HG03045 (cell line): Measurements from ENCODE around the gene HOXC5.

ENCODE experiments used
- ATAC-seq: cut with Tn5 transposase; IDR thresholded peaks from one replicate; pipeline ENCODE4 v1.9.1; 2021; ENCODE audit warnings: mild to moderate bottlenecking, moderate library complexity; ENCODE audit not compliant: unreplicated experiment

Gene HOXC5

DNA sequence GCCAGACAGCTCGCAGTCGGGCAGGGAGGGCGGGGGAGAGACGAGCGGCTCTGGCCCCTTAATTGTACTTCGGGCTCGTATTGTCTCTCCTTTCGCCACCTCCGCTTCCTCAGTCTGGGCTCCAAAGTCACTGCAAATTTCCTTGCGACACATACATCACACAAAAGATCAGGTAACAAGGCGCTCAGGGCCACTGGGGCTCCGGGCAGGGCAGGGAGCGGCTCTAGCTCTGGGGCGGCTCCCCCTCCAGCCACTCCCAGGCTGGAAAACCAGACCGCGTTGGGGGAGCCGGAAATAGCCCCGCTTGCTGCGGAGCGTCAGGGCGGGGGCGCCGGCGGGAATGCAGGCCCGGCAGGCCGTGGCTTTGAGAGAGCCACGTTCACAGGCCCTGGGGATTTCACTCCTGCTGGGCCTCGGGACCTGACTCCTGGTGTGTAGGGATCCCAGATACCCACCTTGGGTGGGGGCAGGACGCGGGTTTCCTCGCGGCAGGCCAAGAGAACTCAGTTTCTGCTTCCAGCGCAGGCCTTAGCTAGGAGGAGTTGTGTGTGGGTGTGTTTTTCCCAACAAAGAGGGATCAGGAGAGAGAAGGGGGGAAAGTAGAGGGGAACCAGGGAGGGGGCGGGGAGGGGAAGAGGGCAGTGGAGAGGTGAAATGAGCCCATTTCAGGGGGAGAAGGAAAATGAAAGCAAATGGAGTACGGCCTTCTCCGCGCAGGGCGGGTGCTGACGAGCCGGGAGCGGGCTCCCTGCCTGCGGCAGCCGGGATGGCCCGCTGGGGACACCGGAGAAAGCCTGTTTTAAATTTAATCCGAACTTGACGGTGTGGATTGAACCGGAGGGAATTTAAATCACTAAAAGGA lies 37.2 kb upstream of the HOXC5 start:
- ATAC-seq, result no peak

DNA sequence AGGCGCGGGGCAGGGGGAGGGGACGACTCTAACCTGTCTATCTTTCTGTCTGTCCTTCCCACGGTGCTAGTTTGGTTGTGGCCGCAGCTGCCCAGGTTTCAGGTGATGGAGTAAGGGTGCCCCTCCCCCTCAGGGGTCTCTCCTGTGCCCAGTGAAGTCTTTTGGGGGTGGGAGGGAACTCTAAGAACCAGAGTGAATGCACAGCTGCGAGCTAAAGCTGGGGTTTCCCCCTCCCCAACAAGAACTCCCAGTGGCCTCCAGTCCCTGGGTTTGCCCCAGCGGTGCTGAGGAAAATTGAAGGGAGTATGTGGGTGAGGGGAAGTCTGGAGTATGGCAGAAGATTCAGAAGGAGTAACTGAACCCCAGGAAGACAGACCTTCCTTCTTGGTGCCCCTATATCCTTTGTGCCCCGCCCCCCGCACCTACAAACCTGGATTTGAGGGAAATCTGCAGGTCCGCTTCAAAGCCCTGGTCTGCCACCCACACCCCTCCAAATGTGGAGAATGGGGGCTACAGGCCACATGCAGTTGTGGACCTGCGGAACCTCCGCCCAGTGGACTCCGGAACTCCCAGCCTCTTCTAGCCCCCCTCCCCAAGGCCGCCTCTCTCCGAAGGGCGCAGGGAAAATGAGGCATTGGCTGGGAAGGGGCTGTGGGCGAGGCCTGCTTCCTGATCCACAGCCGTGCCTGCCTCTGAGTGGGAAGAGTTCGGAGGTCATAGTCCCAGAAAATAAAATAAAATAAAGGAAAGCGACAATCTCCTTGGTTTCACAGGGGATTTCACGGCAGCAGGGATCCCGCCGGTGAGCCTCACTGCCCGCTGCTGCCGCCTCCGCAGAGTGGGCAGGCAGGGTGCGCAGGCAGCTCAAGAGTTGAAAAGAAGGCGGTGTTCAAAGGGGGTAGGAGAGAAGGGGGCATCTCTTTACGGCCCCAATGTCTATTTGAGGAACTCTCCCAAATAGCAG lies 36.3 kb upstream of the HOXC5 start:
- no peak for ATAC-seq

DNA sequence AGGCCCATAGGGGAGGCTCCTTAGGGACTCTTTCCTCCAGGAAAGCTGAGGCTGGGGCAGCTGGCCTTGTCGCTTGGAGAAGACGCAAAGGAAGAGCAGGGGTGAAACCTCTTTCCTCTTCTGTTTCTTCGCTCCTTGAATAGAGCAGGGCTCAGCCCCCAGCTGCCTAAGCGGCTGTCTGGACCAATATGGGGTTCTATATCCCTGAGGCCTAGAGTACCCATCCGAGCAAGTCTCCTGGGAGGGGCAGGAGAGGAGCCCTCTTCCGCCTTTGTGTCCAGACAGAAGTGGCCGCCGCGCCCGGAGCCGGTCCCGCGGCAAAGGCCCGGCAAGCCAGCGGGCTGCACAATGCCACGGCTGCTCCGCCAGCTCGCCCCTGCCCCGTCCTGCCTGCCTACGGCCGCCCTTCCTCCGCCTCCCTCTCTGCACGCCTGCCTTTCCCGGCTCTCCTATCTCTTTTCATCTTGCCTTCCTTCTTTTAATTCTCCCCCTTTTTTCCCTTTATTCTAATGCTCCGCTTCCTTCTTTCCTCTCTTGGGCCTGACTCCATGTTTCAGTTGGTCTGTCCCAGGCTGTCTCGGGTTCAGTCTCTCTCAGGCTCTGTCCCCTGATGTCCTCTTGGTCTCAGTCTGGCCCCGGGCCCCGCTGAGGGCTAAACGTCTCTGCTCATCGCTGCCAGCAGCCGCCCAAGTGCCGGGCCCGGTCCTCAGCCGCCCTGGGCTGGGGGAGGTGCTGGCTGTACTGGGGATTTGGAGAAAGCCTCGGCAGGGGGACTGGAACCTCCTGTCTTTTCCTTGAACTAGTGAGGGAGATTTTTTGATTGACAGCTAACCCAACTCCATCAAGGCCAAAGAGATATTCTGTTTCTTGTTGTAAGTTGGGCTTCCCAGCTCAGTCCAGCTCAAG lies 35.4 kb upstream of the HOXC5 start:
- no peak for ATAC-seq

DNA sequence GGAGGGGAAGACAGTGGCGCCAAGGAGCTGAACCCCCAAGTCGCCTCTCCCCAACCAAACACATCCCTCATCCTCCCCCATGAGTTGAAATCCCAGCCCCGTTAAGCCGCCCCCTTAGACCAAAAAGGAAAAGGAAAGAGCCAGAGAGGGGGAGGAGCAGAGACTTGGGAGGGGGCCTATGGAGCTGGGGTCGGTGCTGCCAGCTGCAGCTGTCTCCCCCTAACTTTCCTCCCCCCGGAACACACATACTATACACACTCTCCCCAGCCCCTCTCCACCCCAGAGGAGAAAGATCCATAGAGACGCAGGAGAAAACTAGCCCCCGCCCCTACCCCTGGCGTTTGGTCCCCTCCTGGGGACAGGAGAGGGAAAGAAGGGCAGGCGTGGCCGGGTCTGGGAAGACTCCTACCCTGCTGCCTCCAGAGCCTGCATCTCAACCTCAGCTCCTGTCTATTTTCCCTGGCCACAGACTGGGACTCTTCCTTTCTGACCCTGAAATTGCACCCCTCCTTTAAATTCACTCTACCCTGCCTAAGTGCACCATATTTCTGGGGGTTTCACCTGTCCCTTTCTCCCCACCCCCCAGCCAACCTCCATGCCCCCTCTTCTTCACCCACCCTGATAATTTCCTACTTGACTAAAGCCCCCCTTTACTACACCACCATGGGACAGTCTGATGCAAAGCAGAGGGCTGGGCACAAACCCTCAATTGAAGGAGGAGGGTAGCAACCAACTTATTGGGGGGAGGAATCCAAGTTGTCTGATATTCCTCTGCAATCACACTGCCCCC lies 34.5 kb upstream of the HOXC5 start:
- ATAC-seq, result no peak

DNA sequence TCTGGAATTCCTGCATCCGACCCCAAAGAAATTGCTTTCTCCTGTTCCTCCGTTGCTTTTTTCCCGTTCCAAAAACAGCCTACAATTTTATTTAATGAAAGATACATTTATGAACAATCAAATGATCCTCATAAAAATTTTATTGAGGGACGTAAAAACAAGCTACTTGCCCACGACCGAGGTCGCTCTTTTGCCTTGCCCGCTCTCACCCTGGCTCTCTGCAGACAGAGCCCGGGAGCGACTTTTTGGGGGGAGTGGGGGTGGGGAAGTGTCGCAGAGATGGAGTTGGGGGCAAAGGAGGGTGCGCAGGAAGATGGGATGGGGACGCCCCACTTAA lies 34.0 kb upstream of the HOXC5 start:
- no peak for ATAC-seq

DNA sequence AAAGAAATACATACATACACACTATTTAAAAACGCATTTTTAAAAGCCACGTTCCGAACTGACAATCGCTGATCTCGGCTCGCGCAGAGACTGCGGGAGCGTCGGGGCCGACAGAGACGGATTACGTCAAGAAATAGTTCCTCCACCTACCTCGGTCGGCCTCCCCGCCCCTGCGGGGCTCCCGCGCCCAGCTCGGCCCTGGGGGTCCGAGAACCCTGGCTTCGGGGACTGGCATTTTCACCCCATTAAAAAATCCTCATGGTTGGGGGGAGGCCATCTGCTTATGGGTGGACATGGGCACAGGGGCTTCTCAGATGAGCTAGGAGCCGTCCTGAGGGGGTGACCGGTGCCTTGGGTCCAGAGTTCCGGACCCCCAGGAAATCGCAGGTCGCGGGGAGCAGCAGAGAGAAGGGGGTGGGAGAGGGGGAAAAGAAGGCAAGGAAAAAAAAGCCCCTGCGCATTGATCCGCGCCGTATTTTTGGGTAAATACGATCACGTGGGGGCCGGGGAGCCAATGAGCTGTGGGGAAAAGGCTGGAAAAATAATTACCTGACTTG lies 33.2 kb upstream of the HOXC5 start:
- no peak for ATAC-seq

DNA sequence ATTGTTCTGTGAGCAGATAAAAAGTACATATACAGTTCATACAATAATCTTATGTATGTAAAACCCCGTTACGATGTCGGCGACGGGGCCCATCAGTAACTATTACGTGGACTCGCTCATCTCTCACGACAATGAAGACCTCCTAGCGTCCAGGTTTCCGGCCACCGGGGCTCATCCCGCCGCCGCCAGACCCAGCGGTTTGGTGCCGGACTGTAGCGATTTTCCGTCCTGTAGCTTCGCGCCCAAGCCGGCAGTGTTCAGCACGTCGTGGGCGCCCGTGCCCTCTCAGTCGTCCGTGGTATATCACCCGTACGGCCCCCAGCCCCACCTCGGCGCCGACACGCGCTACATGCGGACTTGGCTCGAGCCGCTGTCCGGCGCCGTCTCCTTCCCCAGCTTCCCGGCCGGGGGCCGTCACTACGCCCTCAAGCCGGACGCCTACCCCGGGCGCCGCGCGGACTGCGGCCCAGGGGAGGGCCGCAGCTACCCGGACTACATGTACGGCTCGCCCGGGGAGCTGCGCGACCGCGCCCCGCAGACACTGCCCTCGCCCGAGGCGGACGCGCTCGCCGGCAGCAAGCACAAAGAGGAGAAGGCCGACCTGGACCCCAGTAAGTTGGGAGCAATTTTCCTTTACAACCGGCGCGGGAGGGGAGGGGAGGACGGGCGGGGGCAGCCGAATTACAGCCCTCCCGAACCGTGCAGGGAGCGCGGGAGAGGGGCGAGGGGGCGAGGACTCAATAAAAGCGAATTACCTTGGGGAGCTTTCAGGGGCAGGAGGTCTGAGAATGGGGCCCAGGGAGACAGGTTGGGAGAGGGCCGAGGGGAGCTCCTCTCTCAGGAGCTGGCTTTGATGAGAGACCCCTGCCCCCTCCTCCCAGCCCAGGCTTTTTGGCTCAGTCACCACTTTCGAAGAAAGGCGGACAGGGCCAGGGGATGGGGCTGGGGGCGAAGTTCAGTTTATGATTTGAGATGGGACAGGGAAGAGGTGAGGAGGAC lies 32.4 kb upstream of the HOXC5 start, which contains the start of gene HOXC9:
TSS of gene HOXC9 (plus strand) at position 46 of the 999 bp plus-strand sequence. CDS start at position 74, 28 bp downstream.
- no peak for ATAC-seq

DNA sequence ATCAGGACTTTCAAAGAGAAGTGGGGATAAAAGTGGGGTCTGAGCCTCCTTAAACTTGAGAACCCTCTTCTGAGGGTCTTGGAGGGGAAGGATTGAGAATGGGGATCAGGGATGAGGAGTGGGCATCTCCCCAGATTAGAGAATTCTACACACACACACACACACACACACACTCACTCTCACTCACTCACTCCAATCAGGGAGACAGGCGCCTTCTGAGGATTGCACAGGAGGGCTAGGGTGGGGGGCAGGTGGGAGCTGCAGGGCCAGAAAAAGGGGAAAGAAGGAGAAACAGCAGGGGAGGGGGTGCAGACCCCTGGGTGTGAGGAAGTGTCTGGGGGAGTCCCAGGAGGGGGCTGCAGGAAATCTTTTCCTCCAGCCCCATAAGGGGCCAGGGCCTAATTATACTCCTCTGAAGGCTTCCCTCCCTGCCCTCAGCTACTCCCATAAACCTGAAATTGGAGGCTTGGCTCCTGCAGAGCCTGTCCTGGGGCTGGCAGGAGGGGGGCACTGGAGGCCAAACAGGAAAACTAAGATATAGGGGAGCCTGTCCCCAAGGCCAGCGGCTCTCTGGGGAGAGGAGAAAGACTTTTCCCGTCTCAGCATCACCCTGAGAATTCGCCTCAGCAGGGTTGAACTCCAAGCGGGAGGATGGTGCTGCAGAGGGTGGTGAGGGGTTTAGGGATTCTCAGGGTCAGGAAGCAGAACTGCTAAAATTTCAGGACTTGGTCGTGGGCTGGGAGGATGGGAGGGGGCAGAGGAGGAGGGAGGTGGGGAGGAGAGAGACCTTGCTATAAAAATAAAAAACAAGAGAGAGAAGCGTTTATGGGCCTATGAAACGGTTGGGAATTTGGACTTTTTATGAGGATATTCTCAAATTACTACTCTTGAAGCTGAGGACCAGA lies 31.3 kb upstream of the HOXC5 start:
- ATAC-seq, result no peak

DNA sequence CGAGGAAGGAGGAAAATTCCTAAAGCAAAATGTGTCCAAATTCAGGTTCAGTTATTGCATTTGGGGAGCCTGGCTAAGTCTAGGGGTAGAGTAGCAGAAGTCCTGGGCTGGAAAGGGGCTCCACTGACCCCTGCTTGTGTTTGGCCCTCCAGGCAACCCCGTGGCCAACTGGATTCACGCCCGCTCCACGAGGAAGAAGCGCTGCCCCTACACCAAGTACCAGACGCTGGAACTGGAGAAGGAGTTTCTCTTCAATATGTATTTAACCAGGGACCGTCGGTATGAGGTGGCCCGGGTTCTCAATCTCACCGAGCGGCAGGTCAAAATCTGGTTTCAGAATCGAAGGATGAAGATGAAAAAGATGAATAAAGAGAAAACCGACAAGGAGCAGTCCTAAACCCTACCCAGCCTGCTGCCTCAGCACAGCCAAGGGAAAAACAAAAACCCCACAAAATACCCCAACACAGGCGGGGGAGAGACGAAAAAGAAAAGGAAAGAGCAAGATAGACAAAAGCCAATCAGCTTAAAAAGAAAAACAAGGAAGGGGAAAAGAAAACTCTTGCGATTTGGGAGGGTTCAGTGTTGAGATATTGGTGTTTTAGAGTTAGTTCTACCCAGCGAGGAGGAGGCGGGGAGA lies 30.5 kb upstream of the HOXC5 start:
- ATAC-seq, result no peak

DNA sequence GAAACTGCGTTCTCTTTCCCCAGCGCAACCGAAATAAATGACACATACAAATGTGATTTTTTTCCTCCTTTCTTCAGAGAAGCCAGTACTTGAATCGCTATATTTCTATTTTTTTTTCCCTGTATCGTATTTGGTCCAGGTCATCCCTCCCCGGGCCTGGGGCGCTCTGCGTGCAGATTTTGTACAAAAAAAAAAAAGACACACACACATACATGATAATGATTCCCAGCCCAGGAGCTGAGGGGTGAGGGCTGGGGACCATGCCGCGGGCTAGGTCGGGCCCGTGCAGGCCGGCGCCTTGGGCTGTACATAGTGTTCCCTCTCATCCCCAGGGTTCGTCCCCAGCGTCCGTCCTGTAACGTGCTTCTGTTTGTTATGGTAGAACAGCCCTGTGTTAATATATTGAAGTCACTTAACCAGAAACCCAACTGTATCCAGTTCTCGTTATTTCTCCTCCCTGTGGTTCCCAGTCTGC lies 29.9 kb upstream of the HOXC5 start:
- no peak for ATAC-seq

DNA sequence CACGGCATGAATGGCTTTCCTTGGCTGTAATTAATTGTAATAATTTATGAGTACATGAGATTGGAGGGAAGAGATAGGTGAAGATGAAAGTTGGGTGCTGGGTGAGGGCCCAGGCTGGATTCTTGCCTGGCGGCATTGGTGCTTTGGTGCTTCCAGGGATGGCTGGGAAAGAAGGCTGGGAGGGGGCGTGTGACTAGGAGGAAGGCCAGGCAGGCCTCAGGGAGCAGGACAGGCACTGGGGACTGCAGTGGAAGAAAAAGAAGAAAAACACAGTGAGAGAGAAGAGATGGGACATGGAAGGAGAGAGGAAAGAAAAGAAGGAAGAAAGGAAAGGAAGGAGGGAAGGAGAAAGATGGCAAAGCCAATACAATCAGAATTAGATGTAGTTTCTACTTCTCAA lies 29.2 kb upstream of the HOXC5 start:
- no peak for ATAC-seq

DNA sequence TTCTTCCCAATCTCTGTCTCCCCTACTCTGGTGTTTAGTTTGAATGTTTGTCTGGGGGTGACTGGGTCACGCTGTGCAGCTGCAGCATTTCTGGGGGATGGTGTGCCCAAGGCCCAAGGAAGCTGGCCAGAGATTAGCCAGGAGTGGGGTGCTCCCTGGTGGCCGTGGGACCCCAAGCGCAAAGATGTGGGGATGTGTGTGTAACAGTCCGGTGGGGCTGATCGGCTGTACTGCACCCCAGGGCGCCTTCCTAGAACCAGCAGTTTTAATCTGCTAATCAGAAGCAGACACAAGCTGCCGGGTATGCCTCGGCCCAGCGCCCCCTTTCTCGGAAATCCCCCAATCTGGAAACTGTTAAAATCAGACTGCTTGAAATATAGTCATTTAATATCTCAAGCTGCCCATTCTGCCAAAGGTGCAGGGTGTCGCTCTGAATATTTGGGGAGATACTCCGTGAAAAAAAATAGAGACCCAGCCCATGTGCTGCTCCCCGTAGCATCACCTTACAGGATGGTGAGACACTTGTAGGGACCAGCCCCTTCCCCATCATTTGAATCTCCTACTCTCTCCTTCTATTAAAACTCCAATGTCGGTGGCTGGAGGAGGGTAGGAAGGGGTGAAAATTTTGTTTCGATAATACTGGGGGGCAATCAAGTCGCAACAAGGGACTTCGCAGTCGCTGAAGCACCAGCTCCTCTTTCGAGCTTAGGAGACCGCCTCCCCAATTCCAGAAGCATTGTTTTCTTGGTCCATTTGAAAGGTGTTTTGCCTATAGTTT lies 28.6 kb upstream of the HOXC5 start:
- no peak for ATAC-seq

DNA sequence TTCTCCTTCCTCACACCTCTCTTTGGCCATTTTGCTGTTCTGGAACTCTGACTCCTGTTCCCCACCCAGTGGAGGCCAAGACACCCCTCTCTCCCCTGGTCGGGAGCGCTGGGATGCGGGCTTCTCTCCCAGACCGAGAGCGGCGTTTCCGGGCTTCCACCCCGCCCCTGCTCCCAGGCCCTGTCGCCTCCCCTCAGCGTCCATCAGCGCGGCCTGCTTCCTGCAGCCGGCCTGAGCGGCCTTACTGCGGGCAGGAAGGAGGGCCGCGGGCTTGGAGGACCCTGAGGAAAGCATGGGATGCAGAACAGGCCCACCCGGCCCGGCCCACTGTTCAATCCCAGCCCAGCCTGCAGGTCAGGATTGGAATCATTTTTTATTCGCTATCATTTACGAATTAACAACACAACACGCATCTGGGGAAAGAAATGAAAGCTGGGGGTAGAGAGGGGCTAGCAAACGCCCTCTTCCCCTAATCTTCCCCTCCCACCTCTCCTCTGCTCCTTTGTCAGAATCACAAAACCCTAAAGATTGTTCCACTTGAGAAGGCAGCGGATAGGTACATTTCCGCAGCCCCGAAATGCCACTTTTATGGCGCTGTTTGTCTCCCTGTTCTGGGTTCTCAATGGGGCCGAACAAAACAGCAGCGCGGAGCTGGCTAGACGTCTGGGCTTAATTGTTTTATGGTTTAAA lies 27.9 kb upstream of the HOXC5 start:
- ATAC-seq, result no peak

DNA sequence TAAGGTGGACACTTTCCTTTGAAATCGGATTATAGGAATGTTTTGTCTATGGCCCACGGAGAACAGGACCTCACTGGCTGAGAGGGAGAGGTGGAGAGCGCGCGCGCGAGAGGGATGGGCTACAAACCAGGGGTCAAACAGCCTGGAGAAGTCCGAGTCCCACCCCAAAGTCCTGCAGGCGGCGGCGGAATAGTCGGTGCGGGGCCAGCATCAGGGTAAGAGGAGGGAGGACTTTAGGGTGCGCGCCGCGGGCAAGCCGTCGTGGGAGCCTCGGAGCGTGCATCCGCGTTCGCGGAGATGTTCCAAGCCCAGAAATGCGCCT lies 27.4 kb upstream of the HOXC5 start:
- no peak for ATAC-seq

DNA sequence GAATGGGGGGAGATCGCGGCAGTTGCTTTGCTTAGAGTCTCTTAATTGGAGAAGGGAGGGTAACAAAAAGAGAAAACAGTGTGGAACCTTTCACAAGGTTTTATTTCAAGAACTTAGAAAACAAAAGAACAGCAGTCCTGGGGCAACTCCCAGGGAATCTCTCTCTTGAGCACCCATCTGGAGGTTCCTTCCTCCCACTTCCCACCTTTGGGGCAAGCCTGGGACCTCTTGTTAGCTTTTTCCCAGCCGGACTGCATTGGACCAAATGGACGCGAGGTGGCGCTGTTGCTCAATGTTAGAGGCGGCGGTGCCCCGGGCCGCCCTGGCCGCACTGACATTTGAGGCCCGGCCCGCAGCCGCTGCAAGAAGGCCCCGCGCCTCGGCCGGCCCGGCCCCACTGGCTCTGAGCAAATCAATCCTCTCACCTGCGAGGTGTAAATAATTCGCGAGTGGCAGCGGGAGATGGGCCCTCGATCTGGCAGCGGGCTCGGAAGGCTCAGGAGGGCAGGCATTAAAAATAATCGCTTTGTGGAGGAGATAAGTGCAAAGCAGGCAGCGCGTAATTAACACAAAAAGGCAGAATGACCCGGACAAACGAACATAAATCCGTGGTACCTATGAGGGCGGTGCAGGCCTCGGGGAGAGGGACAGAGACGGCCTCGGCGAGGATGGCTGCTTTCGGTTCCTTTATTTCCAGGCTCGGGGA lies 26.8 kb upstream of the HOXC5 start:
- no peak for ATAC-seq
